HG02852 (cell line): ENCODE measurements around the gene METAP1.
"Not testable (repeated sequence)": the region's sequence is repeated elsewhere in the genome, so short reads cannot be mapped to it uniquely, and the experiment has no call there.

Experiments
- ATAC-seq: cut with Tn5 transposase; IDR thresholded peaks from one replicate; pipeline ENCODE4 v1.9.1; 2021; ENCODE audit warnings: mild to moderate bottlenecking, moderate library complexity; ENCODE audit not compliant: unreplicated experiment

METAP1 gene

GRCh38 chr4:98996765-98997068, 1.2 kb downstream of the METAP1 start:
- ATAC-seq, result no peak

GRCh38 chr4:98997166-98997565, 1.6 kb downstream of the METAP1 start:
- ATAC-seq, result no peak

GRCh38 chr4:98998551-98998950, 3.0 kb downstream of the METAP1 start:
- no peak for ATAC-seq

GRCh38 chr4:99002279-99002678, 6.8 kb downstream of the METAP1 start:
- no peak for ATAC-seq

DNA sequence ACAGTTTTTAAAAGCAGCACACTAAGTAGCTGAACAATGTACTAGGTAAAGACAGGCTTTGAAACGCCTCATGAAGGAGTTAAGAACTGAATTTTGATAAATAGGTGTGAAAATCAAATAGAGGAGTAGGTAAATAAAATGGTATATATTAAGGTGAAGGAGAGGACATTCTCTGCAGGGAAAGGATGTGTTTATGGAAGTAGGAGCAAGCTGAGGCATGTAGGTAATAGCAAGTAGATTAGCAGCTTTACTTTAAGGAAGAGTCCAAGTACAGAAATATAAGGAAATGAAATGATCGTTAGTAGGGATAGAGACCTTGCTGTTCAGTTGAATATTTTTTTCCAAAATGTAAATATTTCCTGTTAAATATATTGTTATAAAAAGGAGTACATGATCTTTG, 12.5 kb downstream of the METAP1 start:
- ATAC-seq, result no peak

DNA sequence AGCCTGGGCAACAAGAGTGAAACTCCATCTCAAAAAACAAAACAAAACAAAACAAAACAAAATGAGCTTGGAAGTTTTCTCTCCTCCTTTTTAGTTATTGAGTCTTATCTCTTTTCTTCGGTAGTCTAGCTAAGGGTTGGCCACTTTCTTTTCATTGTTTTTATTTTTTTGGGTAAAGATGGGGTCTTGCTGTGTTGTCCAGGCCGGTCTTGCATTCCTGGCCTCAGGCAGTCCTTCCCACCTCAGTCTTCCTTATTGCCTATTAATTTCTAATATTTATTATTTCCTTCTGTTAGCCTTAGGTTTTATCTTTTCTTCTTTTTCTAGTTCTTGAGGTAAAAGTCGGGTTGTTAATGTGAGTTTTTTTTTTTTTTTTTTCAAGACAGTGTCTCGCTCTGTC, 16.4 kb downstream of the METAP1 start:
- ATAC-seq, result no peak

GRCh38 chr4:99013402-99013843, 17.9 kb downstream of the METAP1 start:
- ATAC-seq, result no peak

DNA sequence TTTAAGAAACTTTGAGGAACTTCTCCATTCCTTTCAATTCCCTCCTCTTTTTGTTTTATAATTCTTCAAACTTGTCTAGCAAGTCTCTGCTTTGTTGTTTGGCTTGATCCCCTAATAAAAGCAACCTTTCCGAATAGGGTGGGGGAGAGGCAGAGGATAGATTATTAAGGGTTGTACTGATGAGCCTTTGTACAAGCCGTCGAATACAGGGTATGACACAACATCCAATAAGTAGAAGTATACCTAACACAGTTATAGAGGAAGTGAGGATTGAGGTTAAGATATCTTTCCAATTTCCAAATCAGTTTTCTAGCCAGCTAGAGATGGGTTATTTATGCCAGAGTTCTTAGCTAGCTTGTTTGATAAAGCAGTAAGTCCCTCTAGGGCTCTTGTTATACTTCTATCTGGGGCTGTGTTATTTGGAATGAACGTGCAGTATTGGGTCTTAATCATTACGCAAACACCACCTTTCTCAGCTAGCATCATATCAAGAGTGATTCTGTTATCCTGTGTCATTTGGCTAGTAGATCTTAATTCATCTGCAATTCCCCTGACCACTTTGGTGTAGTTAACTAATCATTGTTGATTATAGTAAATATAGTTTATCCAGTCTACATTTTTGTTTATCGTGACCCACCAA, 18.5 kb downstream of the METAP1 start:
- ATAC-seq, result no peak

DNA sequence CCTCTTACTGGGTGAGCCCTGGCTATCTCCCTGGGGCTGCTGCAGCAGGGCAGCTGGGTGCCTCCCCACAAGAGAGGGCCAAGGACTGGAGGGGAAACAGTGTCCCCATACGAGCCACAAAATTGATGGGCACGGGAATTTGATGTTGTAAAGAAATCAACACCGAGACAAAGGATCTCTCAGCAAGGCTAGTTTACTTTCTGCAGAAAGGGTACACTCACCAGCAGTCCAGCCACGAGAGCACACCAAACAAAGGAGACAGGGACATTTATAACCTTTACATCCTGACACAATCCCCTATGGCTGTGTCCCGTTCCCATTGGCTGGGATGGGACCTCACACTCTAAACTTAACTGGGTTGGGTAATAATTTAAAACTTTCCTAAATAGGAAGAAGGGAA, 25.9 kb downstream of the METAP1 start:
- no peak for ATAC-seq

DNA sequence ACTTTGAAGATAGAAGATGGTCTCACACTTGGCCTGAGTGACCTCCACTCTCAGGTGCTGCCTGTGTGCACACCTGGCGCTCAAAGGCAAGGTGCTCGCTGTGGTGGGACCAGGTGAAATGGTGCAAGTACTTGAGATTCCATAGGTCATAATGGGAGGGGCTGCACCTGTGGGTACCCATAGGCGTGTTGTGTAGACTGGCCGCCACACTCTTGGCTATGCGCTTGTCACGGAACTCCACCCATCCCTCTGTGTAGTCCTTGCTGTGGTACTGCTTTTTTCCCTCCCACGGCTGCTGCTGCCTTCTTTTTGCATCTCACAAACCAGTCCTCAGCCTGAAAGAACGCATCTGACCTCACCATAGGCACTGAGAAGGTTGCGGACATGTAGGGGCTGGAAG, 27.0 kb downstream of the METAP1 start:
- ATAC-seq, result no peak

DNA sequence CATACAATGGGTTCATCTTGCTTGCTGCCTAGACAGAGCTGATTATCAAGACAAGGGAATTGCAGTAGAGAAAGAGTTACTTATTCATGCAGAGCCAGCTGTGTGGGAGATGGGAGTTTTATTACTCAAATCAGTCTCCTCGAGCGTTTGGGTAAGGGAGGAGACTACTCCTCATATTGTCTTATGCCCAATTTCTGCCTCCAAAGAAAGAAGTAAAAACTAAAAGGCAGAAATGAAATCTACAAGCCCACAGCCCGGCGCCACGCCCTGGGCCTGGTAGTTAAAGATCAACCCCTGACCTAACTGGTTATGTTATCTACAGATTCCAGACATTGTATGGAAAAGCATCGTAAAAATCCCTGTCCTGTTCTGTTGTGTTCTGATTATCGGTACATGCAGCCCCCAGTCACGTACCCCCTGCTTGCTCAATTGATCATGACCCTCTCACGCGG, 28.3 kb downstream of the METAP1 start:
- not testable (repeated sequence) for ATAC-seq

GRCh38 chr4:99024481-99025275, 29.2 kb downstream of the METAP1 start:
- no peak for ATAC-seq

GRCh38 chr4:99025506-99025905, 30.0 kb downstream of the METAP1 start:
- ATAC-seq, result no peak

GRCh38 chr4:99027304-99027703, 31.8 kb downstream of the METAP1 start:
- no peak for ATAC-seq

- no peak for ATAC-seq
These were observed 32.7 kb downstream of the METAP1 start for GRCh38 chr4:99028187-99028586.

DNA sequence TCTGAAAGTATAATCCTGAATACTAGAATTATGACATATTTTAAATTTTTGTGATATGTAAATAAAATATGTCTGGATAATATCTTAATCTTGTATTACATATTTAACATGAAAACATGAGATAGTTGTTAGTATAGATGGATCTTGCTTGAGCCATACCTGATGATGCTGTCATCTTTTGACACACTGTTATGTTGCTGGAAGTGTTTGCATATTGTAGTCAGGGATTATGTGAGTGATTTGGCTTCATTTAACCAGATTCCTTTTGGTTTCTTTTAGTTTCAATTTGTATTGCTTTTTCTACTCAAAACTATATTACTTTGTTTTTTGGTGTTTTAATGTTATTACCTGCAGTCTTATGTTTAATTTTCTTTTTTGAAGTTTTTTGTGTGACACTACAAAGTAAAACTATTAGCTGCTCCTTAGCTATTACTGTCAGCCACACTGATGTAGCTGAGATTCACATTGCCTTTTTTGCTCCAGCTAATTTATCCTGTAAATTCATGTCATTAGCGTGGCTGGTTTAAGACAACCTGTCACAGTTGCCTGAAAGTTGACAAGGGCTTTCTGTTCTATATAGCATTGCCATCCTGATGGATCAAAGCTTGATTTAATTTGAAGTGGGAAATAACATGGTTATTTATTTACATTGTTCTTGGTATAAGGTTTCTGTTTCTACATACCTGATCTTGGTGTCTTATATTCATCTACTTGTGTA, 33.7 kb downstream of the METAP1 start:
- ATAC-seq, result peak; percentile 68

DNA sequence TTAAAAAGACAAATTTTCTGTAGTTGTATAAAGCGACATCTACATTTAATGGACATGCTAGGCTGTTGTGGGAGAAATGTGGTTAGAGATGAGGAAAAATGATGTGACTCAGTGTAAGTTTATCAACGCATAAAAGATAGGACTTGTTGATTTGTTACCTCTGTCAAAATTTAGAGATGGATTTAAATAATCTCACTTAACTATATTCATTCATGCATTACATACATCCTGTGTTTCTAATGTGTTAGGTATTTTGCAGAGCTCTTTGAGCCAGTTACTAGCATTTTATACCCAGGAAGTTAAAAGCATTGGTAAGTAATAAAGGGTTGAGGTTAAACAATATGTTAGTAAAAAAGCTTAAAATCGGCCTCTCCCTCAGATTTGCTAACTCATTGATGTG, 34.3 kb downstream of the METAP1 start:
- ATAC-seq, result no peak

- ATAC-seq, result no peak
These were observed 38.4 kb downstream of the METAP1 start for GRCh38 chr4:99033956-99034355.

DNA sequence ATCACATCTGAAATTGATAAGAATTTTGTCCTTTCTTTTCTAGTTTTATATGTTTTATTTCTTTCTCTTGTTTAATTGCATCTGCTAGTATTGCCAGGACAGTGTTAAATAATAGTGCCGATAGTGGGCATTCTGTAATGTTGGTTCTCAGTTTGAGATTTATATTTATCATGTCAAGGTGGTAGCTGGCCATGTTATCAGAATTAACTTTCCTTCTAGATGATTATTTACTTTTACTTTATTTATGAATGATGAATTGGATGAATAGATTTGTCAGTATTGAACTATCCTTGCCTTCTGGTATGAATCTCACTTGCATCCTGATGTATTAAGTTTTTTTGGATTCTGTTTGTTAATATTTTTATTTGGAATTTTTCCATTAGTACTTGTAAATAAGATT, 42.7 kb downstream of the METAP1 start:
- ATAC-seq, result no peak

- ATAC-seq, result no peak
These were observed 47.8 kb downstream of the METAP1 start for GRCh38 chr4:99043346-99043745.

DNA sequence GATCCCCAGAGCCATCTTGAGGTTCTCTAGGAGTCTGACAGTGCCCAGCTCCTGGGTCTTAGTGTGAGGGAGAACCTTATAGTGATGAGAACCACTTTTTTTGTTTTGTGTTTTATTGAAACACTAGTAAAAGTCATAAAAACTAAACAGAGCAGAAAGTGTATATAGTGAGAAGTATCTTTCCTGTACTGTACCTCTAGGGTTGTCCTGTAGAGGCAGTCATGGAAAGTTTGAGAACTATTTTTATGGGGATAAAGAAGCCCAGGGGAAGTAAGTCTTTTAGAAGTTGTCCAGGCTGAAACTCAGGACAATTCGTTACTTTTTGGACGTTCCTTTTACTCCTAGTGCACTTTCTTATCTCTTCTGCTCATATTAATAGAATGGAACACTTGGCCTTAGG, 52.2 kb downstream of the METAP1 start:
- no peak for ATAC-seq

DNA sequence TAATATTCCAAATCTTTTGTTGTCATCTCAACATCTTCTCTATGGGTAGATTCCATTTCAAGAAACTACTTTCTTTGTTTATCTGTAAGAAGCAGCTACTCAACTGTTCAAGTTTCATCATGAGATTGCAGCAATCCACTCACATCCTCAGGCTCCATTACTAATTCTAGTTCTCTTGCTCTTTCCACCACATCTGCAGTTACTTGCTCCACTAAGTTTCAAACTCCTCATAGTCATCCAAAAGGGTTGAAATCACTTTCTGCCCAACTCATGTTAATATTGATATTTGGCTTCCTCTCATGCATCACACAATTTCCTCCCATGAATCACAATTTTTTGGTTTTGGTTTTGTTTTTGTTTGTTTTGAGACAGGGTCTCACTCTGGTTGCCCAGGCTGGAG, 57.4 kb downstream of the METAP1 start:
- ATAC-seq, result no peak
